GM11168 (cell line): Measurements from ENCODE around the gene XRCC5.

Source experiments
- in situ Hi-C: fragments of 300-500 bp; cut with MboI; formaldehyde crosslinking; loops from one replicate; pipeline ENCODE4 v1.12.0; 2022; ENCODE audit warnings: low sequenced_read_pairs; ENCODE audit not compliant: unreplicated experiment

XRCC5 gene

GRCh38 chr2:216147172-216148131 is 38.3 kb downstream of the XRCC5 start:
- in situ Hi-C loops, result no loop called here

- in situ Hi-C loops, result no loop called here
These were observed 39.8 kb downstream of the XRCC5 start for GRCh38 chr2:216148983-216149382.

- in situ Hi-C loops, result no loop called here
These were observed 40.6 kb downstream of the XRCC5 start for GRCh38 chr2:216149741-216150140.

- in situ Hi-C loops, result no loop called here
These were observed 42.3 kb downstream of the XRCC5 start for GRCh38 chr2:216151313-216152025.

- in situ Hi-C loops, result no loop called here
These were observed 46.8 kb downstream of the XRCC5 start for GRCh38 chr2:216155954-216156353.

- in situ Hi-C loops, result no loop called here
These were observed 47.7 kb downstream of the XRCC5 start for GRCh38 chr2:216156822-216157221.

GRCh38 chr2:216159144-216159543 is 50.0 kb downstream of the XRCC5 start:
- in situ Hi-C loops, result no loop called here

- in situ Hi-C loops, result no loop called here
These were observed 50.5 kb downstream of the XRCC5 start for GRCh38 chr2:216159646-216160045.

GRCh38 chr2:216160786-216161185 is 51.6 kb downstream of the XRCC5 start:
- in situ Hi-C loops, result no loop called here

GRCh38 chr2:216161967-216162366 is 52.8 kb downstream of the XRCC5 start:
- in situ Hi-C loops, result no loop called here

- in situ Hi-C loops, result no loop called here
These were observed 54.4 kb downstream of the XRCC5 start for GRCh38 chr2:216163518-216163917.

- in situ Hi-C loops, result no loop called here
These were observed 54.9 kb downstream of the XRCC5 start for GRCh38 chr2:216164087-216164486.

GRCh38 chr2:216164576-216164975 is 55.4 kb downstream of the XRCC5 start:
- in situ Hi-C loops, result no loop called here

- in situ Hi-C loops, result no loop called here
These were observed 56.6 kb downstream of the XRCC5 start for GRCh38 chr2:216165711-216166110.

- in situ Hi-C loops, result no loop called here
These were observed 59.9 kb downstream of the XRCC5 start for GRCh38 chr2:216169087-216169486.

GRCh38 chr2:216170076-216170763 is 61.1 kb downstream of the XRCC5 start:
- in situ Hi-C loops, result no loop called here

- in situ Hi-C loops, result no loop called here
These were observed 61.9 kb downstream of the XRCC5 start for GRCh38 chr2:216171011-216171410.

- in situ Hi-C loops, result no loop called here
These were observed 63.3 kb downstream of the XRCC5 start for GRCh38 chr2:216172493-216172892.

- in situ Hi-C loops, result no loop called here
These were observed 69.9 kb downstream of the XRCC5 start for GRCh38 chr2:216179015-216179414.

GRCh38 chr2:216181351-216181750 is 72.2 kb downstream of the XRCC5 start:
- in situ Hi-C loops, result no loop called here

GRCh38 chr2:216181953-216182461 is 72.9 kb downstream of the XRCC5 start:
- in situ Hi-C loops, result no loop called here
